Osteoblast (primary cell): ENCODE data around the gene NRN1. TPM values are rescaled to one million over a fixed set of nuclear protein-coding genes. Genes with fewer than 3 reads are reported as not detected.

Experiments used
- DNase-seq: peaks from one replicate; pipeline ENCODE4 v3.0.0; 2011; ENCODE audit warnings: low spot score, mixed read lengths; ENCODE audit not compliant: insufficient read length; ENCODE audit errors: missing footprints
- H2AFZ ChIP-seq: 2 replicates; pipeline ENCODE4 v1.6.0; 2011; ENCODE audit warnings: mild to moderate bottlenecking, low read length
- H3K27ac ChIP-seq: 2 replicates; pipeline ENCODE4 v1.5.1; 2011; ENCODE audit warnings: mild to moderate bottlenecking, low read depth, low read length, moderate library complexity
- H3K27me3 ChIP-seq: 2 replicates; pipeline ENCODE4 v1.6.0; 2012; ENCODE audit warnings: mild to moderate bottlenecking, control low read depth, inconsistent platforms, low read length, moderate library complexity; ENCODE audit not compliant: insufficient read depth
- H3K36me3 ChIP-seq: 2 replicates; pipeline ENCODE4 v1.5.1; 2011; ENCODE audit warnings: mild to moderate bottlenecking, low read length, control low read depth, moderate library complexity; ENCODE audit not compliant: insufficient read depth
- H3K4me1 ChIP-seq: 2 replicates; pipeline ENCODE4 v1.5.1; 2011; ENCODE audit warnings: mild to moderate bottlenecking, low read length, control low read depth, moderate library complexity; ENCODE audit not compliant: insufficient read depth
- H3K4me2 ChIP-seq: 2 replicates; pipeline ENCODE4 v1.6.0; 2011; ENCODE audit warnings: mild to moderate bottlenecking, low read length; ENCODE audit not compliant: insufficient read depth
- H3K4me3 ChIP-seq: fragments of 200-600 bp; sonication (generic); 3 replicates; pipeline ENCODE4 v1.5.1; 2012; ENCODE audit warnings: mild to moderate bottlenecking, low read length, inconsistent platforms; ENCODE audit not compliant: insufficient read depth
- H3K79me2 ChIP-seq: 2 replicates; pipeline ENCODE4 v1.6.0; 2012; ENCODE audit warnings: mild to moderate bottlenecking, low read length, control low read depth, inconsistent platforms; ENCODE audit not compliant: insufficient read depth
- H3K9me3 ChIP-seq: 2 replicates; pipeline ENCODE4 v1.5.1; 2011; ENCODE audit warnings: low read depth, low read length, control low read depth
- H4K20me1 ChIP-seq: 2 replicates; pipeline ENCODE4 v1.6.0; 2012; ENCODE audit warnings: mild to moderate bottlenecking, low read length, control low read depth; ENCODE audit not compliant: insufficient read depth
- total RNA-seq: library from RNA; depleted of rRNA; stranded (reverse); fragments of >200 nt; gene quantifications from 2 replicates; pipeline ENCODE4 v1.2.3, GENCODE V29; 2012
- TF ChIP-seq, protein P1 (sequence below): IDR thresholded peaks from 2 replicates; pipeline ENCODE4 v1.5.1; 2011; ENCODE audit warnings: mild to moderate bottlenecking, low read depth, low read length, moderate library complexity; ENCODE audit errors: extremely low read depth

NRN1 gene
- total RNA-seq, 1 donor, result 56.1 TPM

- TF ChIP-seq, protein P1, sequence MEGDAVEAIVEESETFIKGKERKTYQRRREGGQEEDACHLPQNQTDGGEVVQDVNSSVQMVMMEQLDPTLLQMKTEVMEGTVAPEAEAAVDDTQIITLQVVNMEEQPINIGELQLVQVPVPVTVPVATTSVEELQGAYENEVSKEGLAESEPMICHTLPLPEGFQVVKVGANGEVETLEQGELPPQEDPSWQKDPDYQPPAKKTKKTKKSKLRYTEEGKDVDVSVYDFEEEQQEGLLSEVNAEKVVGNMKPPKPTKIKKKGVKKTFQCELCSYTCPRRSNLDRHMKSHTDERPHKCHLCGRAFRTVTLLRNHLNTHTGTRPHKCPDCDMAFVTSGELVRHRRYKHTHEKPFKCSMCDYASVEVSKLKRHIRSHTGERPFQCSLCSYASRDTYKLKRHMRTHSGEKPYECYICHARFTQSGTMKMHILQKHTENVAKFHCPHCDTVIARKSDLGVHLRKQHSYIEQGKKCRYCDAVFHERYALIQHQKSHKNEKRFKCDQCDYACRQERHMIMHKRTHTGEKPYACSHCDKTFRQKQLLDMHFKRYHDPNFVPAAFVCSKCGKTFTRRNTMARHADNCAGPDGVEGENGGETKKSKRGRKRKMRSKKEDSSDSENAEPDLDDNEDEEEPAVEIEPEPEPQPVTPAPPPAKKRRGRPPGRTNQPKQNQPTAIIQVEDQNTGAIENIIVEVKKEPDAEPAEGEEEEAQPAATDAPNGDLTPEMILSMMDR, result peak; percentile 57
- H3K27me3 ChIP-seq, result no peaks in the 10 kb centered on the region
- H3K4me3 ChIP-seq, result no peak overlapping the region
- no peaks in the 10 kb centered on the region for H3K36me3 ChIP-seq
- no peaks in the 10 kb centered on the region for H3K79me2 ChIP-seq
- peaks cover 3% of the 10 kb centered on the region for H3K4me1 ChIP-seq
- no peak overlapping the region for H2AFZ ChIP-seq
- DNase-seq, result no peak
- no peaks in the 10 kb centered on the region for H3K9me3 ChIP-seq
- no peak overlapping the region for H3K4me2 ChIP-seq
- H4K20me1 ChIP-seq, result no peaks in the 10 kb centered on the region
- H3K27ac ChIP-seq, result no peak overlapping the region
These were observed 56.4 kb downstream of the NRN1 start for GRCh38 chr6:5950361-5950785.
